Calu3 (cell line): Measurements from ENCODE around the gene IDH3B. TPM values are rescaled to one million over a fixed set of nuclear protein-coding genes. Genes with fewer than 3 reads are reported as not detected.

Experiments used
- BruUV-seq: library from RNA; stranded (reverse); fragments of 400-500 nt; replicated peaks from 2 replicates; lab custom pipeline; 2021; lab: Mats Ljungman, UMichigan
- CTCF ChIA-PET: fragments of 300-600 bp; sonication (Branson Sonifier 250); formaldehyde crosslinking; loops from one replicate; lab custom pipeline; 2022; ENCODE audit warnings: antibody characterized with exemption; lab: Charles Lee
- DNase-seq: peaks from one replicate; pipeline ENCODE4 v3.0.0; 2022
- H3K27ac Mint-ChIP-seq: one replicate; pipeline ENCODE4 v1.8.0; 2022; ENCODE audit warnings: mixed read lengths; ENCODE audit not compliant: unreplicated experiment
- H3K27me3 Mint-ChIP-seq: one replicate; pipeline ENCODE4 v1.8.0; 2022; ENCODE audit warnings: mixed read lengths; ENCODE audit not compliant: unreplicated experiment
- H3K36me3 Mint-ChIP-seq: one replicate; pipeline ENCODE4 v1.8.0; 2022; ENCODE audit warnings: mild to moderate bottlenecking, moderate library complexity, mixed read lengths; ENCODE audit not compliant: insufficient read depth, unreplicated experiment
- H3K4me1 Mint-ChIP-seq: one replicate; pipeline ENCODE4 v1.8.0; 2022; ENCODE audit warnings: mild to moderate bottlenecking, low read depth, mixed read lengths; ENCODE audit not compliant: unreplicated experiment
- H3K4me3 Mint-ChIP-seq: one replicate; pipeline ENCODE4 v1.8.0; 2022; ENCODE audit warnings: mild to moderate bottlenecking, low read depth, moderate library complexity, mixed read lengths; ENCODE audit not compliant: unreplicated experiment
- H3K9me3 Mint-ChIP-seq: one replicate; pipeline ENCODE4 v1.8.0; 2022; ENCODE audit warnings: low read depth, mixed read lengths; ENCODE audit not compliant: unreplicated experiment
- intact Hi-C: fragments of 100-400 bp; cut with micrococcal nuclease; formaldehyde crosslinking; loops from one replicate; pipeline ENCODE4 v1.10.0; 2022; ENCODE audit not compliant: unreplicated experiment
- total RNA-seq: library from RNA; stranded (reverse); gene quantifications from 2 replicates; pipeline ENCODE4 v1.2.3, GENCODE V29; 2022
- TF ChIP-seq, protein P1 (sequence below): fragments of 200-600 bp; IDR thresholded peaks from one replicate; pipeline ENCODE4 v1.8.0; 2022; ENCODE audit warnings: antibody characterized with exemption; ENCODE audit not compliant: unreplicated experiment

IDH3B gene
- total RNA-seq, 1 experiment from 2014 or later = 73.6 TPM

- intact Hi-C loops = no loop called here
- TF ChIP-seq, protein P1, sequence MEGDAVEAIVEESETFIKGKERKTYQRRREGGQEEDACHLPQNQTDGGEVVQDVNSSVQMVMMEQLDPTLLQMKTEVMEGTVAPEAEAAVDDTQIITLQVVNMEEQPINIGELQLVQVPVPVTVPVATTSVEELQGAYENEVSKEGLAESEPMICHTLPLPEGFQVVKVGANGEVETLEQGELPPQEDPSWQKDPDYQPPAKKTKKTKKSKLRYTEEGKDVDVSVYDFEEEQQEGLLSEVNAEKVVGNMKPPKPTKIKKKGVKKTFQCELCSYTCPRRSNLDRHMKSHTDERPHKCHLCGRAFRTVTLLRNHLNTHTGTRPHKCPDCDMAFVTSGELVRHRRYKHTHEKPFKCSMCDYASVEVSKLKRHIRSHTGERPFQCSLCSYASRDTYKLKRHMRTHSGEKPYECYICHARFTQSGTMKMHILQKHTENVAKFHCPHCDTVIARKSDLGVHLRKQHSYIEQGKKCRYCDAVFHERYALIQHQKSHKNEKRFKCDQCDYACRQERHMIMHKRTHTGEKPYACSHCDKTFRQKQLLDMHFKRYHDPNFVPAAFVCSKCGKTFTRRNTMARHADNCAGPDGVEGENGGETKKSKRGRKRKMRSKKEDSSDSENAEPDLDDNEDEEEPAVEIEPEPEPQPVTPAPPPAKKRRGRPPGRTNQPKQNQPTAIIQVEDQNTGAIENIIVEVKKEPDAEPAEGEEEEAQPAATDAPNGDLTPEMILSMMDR = no peak
- Mint-ChIP-seq H3K9me3 (no peaks in the 10 kb centered on the region), H3K27me3 (peaks cover 21% of the 10 kb centered on the region), H3K36me3 (peaks cover 8% of the 10 kb centered on the region), H3K4me3 (no peak overlapping the region), H3K27ac (no peak overlapping the region), H3K4me1 (no peaks in the 10 kb centered on the region)
- CTCF ChIA-PET = no interaction called here
- no peak for DNase-seq
- no TSS peak for BruUV-seq
These were observed 26.8 kb downstream of the IDH3B start for GRCh38 chr20:2637246-2637645.

- Mint-ChIP-seq H3K9me3 (no peaks in the 10 kb centered on the region), H3K36me3 (peaks cover 4% of the 10 kb centered on the region), H3K4me1 (no peaks in the 10 kb centered on the region), H3K27me3 (peaks cover 21% of the 10 kb centered on the region), H3K27ac (no peak overlapping the region), H3K4me3 (no peak overlapping the region)
- BruUV-seq = no TSS peak
- no peak for DNase-seq
- TF ChIP-seq, protein P1 = no peak
- CTCF ChIA-PET = interaction anchor here (0.6 kb wide), 1 partner anchor 58 kb away, joined by 6 read pairs; no protein-coding TSS in a partner anchor
- intact Hi-C loops = loop anchor here (5.0 kb wide), 1 partner anchor 111 kb away; no protein-coding TSS in a partner anchor
These were observed 30.6 kb downstream of the IDH3B start for GRCh38 chr20:2633381-2633780.

DNA sequence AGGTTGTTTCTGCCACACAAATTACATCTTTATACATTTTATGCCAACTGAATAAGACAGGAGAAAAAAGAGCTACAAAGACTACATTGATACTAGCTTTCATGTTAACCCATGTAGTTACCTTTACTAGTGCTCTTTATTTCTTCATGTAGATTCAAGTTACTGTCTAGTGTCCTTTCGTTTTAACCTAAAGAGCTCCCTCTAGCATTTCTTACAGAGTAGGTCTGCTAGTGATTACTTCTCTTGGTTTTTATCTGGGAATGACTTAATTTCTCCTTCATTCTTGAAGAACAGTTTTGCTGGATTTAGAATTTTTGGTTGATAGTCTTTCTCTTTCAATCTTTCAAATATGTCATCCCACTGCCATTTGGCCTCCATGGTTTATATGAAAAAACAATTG, 32.8 kb downstream of the IDH3B start:
- no peak for DNase-seq
- Mint-ChIP-seq H3K27me3 (peaks cover 21% of the 10 kb centered on the region), H3K27ac (no peak overlapping the region), H3K4me3 (no peak overlapping the region), H3K4me1 (peaks cover 11% of the 10 kb centered on the region), H3K9me3 (no peaks in the 10 kb centered on the region), H3K36me3 (no peaks in the 10 kb centered on the region)
- CTCF ChIA-PET = interaction anchor here (0.6 to 1.0 kb wide), 2 partner anchors 109 to 280 kb away, joined by 3 to 5 read pairs; no protein-coding TSS in a partner anchor
- BruUV-seq = no TSS peak
- TF ChIP-seq, protein P1 = no peak
- intact Hi-C loops = loop anchor here (5.0 kb wide), 1 partner anchor 109 kb away; no protein-coding TSS in a partner anchor

DNA sequence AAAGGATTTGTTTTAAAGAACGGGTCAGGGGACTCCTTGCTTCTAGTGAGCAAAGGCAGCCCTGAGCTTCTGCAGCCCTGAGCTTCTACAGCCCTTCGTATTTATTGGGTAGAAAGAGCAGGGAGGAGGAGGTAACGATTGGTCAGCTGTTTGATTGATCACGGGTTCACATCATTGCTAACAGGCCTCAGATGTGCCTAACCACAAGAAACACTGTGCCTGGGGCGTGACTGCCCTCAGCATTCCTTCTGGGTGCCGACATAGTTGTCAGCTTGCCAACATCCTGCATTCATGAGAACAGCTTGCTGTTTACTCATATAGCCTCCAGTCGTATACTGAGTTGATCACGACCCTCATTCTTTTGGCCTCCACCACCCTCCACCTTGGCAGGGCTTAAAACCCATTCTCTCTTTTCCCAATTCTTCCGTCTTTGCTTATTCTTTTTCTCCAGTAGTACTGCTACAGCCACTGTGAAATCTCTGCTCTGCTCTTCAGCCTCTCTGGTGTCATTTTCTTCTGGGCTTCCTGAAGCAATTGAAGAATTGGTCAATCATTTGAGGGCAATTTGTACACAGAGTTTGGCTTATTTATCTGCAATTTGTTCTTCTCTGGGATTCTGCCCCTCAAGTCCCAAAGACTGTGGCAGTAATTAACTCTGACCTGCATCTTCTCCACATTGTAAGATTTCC, 37.0 kb downstream of the IDH3B start:
- CTCF ChIA-PET = no interaction called here
- peak; percentile 86 for DNase-seq
- Mint-ChIP-seq H3K4me3 (peak overlapping the region; percentile 14), H3K9me3 (peaks cover 2% of the 10 kb centered on the region), H3K27me3 (no peaks in the 10 kb centered on the region), H3K4me1 (peaks cover 11% of the 10 kb centered on the region), H3K27ac (peak overlapping the region; percentile 58), H3K36me3 (no peaks in the 10 kb centered on the region)
- intact Hi-C loops = no loop called here
- BruUV-seq = no TSS peak
- TF ChIP-seq, protein P1 = no peak
